ENCODE data around the gene NME7. TPM values are rescaled to one million over a fixed set of nuclear protein-coding genes. Genes with fewer than 3 reads are reported as not detected.

The NME7 gene
- total RNA-seq, 1 experiment from 2014 or later = 13.8 TPM

DNA sequence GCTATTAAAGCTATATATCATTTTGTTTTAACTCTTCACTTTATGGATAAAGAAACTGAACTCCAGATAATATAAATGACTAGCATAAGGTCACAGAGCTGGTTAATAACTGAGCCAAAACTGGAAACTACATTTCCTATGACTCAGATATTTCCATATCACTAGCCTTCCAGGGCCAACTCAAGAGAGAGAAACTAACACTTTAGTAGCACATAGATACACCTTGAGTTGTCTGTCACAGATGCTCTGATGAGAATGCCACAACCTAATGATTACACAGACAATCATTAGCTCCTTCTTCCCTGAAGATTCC lies 40.7 kb downstream of the NME7 start:
- no peaks in the 10 kb centered on the region for H3K36me3 Mint-ChIP-seq
- peaks cover 19% of the 10 kb centered on the region for H3K4me1 Mint-ChIP-seq
- DNase-seq (ENCODE audit: low spot score) = no peak
- CTCF ChIA-PET = interaction anchor here (0.6 to 2.7 kb wide), 2 partner anchors 22 to 363 kb away, joined by 4 to 8 read pairs; no protein-coding TSS in a partner anchor
- POLR2A ChIA-PET = no interaction called here
- H3K4me3 Mint-ChIP-seq = no peak overlapping the region
- H3K9me3 Mint-ChIP-seq = peaks cover 18% of the 10 kb centered on the region; the same call in 1 of the 2 replicates
- no peaks in the 10 kb centered on the region; the same call in 1 of the 2 replicates for H3K27me3 Mint-ChIP-seq (ENCODE audit: low read depth)
- no peak overlapping the region for H3K27ac Mint-ChIP-seq
- TF ChIP-seq ZBTB21 (CRISPR knock-in tag; IDR thresholded peaks at IDR 0.05; ENCODE audit: borderline replicate concordance) = no peak
- ATAC-seq = no peak

DNA sequence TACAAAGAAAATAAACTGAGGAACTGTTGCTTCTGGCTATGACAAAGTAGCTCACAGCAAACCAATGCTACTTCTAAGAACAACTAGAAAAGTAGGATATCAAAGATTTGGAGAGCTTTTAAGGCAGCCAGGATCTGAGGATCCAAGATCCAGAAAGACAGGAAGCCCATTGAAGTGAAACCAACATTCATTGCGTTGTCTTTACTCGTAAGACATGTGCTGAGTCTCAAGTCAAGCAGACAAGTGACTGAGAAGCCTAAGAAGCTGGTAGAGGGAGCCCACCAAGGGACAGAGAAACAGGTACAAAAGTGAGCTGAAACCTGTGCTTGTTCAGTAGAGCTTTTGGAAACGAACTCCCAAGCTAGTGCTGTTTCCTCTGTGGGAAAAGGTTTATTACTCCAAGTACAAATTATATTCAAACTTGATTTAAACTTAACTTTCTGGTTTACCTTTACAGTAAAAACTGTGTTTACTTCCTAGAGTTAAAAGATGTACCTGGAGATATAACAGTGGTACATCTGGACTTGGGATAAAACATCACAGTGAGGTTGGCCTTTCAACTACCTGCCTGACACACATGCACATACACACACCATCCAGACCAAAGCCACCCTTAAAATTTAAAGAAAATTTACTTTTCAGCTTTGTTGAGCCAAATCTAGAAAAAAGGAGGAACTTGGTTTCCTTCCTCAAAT lies 41.2 kb downstream of the NME7 start:
- Mint-ChIP-seq H3K9me3 (peaks cover 18% of the 10 kb centered on the region; the same call in 1 of the 2 replicates), H3K4me3 (no peak overlapping the region), H3K27me3 (ENCODE audit: low read depth) (no peaks in the 10 kb centered on the region; the same call in 1 of the 2 replicates), H3K36me3 (no peaks in the 10 kb centered on the region), H3K4me1 (peaks cover 19% of the 10 kb centered on the region), H3K27ac (no peak overlapping the region; the same call in 1 of the 2 replicates)
- ChIA-PET POLR2A (no interaction called here), CTCF (interaction anchor here (2.7 kb wide), 1 partner anchor 22 kb away, joined by 8 read pairs; no protein-coding TSS in a partner anchor)
- TF ChIP-seq CREM (CRISPR knock-in tag; IDR thresholded peaks at IDR 0.05) (no peak), EMX1 (CRISPR knock-in tag; IDR thresholded peaks at IDR 0.05) (no peak), TEAD4 (CRISPR knock-in tag; IDR thresholded peaks at IDR 0.05) (no peak), MYBL2 (CRISPR knock-in tag; IDR thresholded peaks at IDR 0.05) (no peak), CREB1 (CRISPR knock-in tag; IDR thresholded peaks at IDR 0.05) (no peak), GABPB1 (CRISPR knock-in tag; IDR thresholded peaks at IDR 0.05) (no peak), SMAD4 (CRISPR knock-in tag; IDR thresholded peaks at IDR 0.05) (no peak), GTF2I (CRISPR knock-in tag; conservative IDR thresholded peaks at IDR 0.05) (no peak), PRRX2 (CRISPR knock-in tag; IDR thresholded peaks at IDR 0.05) (no peak), HMGA2 (CRISPR knock-in tag; IDR thresholded peaks at IDR 0.05) (no peak), ATF1 (CRISPR knock-in tag; IDR thresholded peaks at IDR 0.05) (no peak)
- TF ChIP-seq, protein P1, sequence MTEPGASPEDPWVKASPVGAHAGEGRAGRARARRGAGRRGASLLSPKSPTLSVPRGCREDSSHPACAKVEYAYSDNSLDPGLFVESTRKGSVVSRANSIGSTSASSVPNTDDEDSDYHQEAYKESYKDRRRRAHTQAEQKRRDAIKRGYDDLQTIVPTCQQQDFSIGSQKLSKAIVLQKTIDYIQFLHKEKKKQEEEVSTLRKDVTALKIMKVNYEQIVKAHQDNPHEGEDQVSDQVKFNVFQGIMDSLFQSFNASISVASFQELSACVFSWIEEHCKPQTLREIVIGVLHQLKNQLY (CRISPR knock-in tag; IDR thresholded peaks at IDR 0.05) = no peak
- TF ChIP-seq, protein P2, sequence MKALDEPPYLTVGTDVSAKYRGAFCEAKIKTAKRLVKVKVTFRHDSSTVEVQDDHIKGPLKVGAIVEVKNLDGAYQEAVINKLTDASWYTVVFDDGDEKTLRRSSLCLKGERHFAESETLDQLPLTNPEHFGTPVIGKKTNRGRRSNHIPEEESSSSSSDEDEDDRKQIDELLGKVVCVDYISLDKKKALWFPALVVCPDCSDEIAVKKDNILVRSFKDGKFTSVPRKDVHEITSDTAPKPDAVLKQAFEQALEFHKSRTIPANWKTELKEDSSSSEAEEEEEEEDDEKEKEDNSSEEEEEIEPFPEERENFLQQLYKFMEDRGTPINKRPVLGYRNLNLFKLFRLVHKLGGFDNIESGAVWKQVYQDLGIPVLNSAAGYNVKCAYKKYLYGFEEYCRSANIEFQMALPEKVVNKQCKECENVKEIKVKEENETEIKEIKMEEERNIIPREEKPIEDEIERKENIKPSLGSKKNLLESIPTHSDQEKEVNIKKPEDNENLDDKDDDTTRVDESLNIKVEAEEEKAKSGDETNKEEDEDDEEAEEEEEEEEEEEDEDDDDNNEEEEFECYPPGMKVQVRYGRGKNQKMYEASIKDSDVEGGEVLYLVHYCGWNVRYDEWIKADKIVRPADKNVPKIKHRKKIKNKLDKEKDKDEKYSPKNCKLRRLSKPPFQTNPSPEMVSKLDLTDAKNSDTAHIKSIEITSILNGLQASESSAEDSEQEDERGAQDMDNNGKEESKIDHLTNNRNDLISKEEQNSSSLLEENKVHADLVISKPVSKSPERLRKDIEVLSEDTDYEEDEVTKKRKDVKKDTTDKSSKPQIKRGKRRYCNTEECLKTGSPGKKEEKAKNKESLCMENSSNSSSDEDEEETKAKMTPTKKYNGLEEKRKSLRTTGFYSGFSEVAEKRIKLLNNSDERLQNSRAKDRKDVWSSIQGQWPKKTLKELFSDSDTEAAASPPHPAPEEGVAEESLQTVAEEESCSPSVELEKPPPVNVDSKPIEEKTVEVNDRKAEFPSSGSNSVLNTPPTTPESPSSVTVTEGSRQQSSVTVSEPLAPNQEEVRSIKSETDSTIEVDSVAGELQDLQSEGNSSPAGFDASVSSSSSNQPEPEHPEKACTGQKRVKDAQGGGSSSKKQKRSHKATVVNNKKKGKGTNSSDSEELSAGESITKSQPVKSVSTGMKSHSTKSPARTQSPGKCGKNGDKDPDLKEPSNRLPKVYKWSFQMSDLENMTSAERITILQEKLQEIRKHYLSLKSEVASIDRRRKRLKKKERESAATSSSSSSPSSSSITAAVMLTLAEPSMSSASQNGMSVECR (CRISPR knock-in tag; IDR thresholded peaks at IDR 0.05; ENCODE audit: borderline replicate concordance) = no peak
- TF ChIP-seq, protein P3, sequence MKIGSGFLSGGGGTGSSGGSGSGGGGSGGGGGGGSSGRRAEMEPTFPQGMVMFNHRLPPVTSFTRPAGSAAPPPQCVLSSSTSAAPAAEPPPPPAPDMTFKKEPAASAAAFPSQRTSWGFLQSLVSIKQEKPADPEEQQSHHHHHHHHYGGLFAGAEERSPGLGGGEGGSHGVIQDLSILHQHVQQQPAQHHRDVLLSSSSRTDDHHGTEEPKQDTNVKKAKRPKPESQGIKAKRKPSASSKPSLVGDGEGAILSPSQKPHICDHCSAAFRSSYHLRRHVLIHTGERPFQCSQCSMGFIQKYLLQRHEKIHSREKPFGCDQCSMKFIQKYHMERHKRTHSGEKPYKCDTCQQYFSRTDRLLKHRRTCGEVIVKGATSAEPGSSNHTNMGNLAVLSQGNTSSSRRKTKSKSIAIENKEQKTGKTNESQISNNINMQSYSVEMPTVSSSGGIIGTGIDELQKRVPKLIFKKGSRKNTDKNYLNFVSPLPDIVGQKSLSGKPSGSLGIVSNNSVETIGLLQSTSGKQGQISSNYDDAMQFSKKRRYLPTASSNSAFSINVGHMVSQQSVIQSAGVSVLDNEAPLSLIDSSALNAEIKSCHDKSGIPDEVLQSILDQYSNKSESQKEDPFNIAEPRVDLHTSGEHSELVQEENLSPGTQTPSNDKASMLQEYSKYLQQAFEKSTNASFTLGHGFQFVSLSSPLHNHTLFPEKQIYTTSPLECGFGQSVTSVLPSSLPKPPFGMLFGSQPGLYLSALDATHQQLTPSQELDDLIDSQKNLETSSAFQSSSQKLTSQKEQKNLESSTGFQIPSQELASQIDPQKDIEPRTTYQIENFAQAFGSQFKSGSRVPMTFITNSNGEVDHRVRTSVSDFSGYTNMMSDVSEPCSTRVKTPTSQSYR (CRISPR knock-in tag; IDR thresholded peaks at IDR 0.05) = no peak
- TF ChIP-seq, protein P4, sequence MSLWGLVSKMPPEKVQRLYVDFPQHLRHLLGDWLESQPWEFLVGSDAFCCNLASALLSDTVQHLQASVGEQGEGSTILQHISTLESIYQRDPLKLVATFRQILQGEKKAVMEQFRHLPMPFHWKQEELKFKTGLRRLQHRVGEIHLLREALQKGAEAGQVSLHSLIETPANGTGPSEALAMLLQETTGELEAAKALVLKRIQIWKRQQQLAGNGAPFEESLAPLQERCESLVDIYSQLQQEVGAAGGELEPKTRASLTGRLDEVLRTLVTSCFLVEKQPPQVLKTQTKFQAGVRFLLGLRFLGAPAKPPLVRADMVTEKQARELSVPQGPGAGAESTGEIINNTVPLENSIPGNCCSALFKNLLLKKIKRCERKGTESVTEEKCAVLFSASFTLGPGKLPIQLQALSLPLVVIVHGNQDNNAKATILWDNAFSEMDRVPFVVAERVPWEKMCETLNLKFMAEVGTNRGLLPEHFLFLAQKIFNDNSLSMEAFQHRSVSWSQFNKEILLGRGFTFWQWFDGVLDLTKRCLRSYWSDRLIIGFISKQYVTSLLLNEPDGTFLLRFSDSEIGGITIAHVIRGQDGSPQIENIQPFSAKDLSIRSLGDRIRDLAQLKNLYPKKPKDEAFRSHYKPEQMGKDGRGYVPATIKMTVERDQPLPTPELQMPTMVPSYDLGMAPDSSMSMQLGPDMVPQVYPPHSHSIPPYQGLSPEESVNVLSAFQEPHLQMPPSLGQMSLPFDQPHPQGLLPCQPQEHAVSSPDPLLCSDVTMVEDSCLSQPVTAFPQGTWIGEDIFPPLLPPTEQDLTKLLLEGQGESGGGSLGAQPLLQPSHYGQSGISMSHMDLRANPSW (CRISPR knock-in tag; conservative IDR thresholded peaks at IDR 0.05; ENCODE audit: low read depth) = no peak
- TF ChIP-seq, protein P5, sequence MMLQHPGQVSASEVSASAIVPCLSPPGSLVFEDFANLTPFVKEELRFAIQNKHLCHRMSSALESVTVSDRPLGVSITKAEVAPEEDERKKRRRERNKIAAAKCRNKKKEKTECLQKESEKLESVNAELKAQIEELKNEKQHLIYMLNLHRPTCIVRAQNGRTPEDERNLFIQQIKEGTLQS (CRISPR knock-in tag; conservative IDR thresholded peaks at IDR 0.05) = no peak
- TF ChIP-seq, protein P6, sequence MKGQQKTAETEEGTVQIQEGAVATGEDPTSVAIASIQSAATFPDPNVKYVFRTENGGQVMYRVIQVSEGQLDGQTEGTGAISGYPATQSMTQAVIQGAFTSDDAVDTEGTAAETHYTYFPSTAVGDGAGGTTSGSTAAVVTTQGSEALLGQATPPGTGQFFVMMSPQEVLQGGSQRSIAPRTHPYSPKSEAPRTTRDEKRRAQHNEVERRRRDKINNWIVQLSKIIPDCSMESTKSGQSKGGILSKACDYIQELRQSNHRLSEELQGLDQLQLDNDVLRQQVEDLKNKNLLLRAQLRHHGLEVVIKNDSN (CRISPR knock-in tag; IDR thresholded peaks at IDR 0.05) = no peak
- TF ChIP-seq, protein P7, sequence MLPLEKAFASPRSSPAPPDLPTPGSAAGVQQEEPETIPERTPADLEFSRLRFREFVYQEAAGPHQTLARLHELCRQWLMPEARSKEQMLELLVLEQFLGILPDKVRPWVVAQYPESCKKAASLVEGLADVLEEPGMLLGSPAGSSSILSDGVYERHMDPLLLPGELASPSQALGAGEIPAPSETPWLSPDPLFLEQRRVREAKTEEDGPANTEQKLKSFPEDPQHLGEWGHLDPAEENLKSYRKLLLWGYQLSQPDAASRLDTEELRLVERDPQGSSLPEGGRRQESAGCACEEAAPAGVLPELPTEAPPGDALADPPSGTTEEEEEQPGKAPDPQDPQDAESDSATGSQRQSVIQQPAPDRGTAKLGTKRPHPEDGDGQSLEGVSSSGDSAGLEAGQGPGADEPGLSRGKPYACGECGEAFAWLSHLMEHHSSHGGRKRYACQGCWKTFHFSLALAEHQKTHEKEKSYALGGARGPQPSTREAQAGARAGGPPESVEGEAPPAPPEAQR (CRISPR knock-in tag; IDR thresholded peaks at IDR 0.05) = no peak
- no peak for DNase-seq (ENCODE audit: low spot score)
- no peak for ATAC-seq

All from WTC11 (cell line).